Fibroblast of the aortic adventitia (primary cell): ENCODE data around the gene BIRC2. TPM values are rescaled to one million over a fixed set of nuclear protein-coding genes. Genes with fewer than 3 reads are reported as not detected.

ENCODE experiments used
- DNase-seq: peaks from one replicate; pipeline ENCODE4 v3.0.0-alpha.2; 2010; ENCODE audit warnings: low read depth
- H3K4me3 ChIP-seq: 2 replicates; pipeline ENCODE4 v1.5.1; 2011; ENCODE audit warnings: low read depth, mild to moderate bottlenecking, control low read depth, low read length, moderate library complexity
- small RNA-seq: library from RNA; depleted of rRNA; stranded (forward); fragments of <200 nt; gene quantifications from one replicate; pipeline ENCODE3, GENCODE V24; 2012
- total RNA-seq: library from RNA; depleted of rRNA; stranded (reverse); fragments of >200 nt; gene quantifications from 2 replicates; pipeline ENCODE4 v1.2.3, GENCODE V29; 2012; ENCODE audit warnings: low replicate concordance
- TF ChIP-seq, protein P1 (sequence below): IDR thresholded peaks from 2 replicates; pipeline ENCODE4 v1.5.1; 2011; ENCODE audit warnings: mild to moderate bottlenecking, low read length, control low read depth, inconsistent platforms; ENCODE audit not compliant: insufficient read depth

Gene BIRC2
- total RNA-seq, 1 donor: 68.7 TPM

DNA sequence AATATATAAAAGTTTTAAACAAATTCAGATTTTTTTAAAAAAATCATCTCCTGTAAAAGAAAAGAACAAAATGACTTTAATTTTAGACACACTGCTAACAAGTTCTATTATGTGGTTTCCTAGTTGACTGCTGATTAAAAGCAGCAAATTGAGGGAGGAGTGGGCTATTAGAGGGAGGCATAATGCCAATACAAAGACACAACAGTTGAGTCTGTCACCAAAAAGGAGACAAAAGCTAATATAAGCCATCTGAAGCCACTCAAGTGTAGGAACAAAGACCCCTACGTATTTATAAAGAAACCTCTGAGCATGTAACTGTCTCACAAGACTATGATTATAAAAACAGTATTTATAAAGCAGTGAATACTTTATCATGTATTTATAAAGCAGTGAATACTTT, 76.9 kb downstream of the BIRC2 start:
- TF ChIP-seq, protein P1, sequence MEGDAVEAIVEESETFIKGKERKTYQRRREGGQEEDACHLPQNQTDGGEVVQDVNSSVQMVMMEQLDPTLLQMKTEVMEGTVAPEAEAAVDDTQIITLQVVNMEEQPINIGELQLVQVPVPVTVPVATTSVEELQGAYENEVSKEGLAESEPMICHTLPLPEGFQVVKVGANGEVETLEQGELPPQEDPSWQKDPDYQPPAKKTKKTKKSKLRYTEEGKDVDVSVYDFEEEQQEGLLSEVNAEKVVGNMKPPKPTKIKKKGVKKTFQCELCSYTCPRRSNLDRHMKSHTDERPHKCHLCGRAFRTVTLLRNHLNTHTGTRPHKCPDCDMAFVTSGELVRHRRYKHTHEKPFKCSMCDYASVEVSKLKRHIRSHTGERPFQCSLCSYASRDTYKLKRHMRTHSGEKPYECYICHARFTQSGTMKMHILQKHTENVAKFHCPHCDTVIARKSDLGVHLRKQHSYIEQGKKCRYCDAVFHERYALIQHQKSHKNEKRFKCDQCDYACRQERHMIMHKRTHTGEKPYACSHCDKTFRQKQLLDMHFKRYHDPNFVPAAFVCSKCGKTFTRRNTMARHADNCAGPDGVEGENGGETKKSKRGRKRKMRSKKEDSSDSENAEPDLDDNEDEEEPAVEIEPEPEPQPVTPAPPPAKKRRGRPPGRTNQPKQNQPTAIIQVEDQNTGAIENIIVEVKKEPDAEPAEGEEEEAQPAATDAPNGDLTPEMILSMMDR: no peak
- no peak for DNase-seq
- no peak overlapping the region for H3K4me3 ChIP-seq

- no peak overlapping the region for H3K4me3 ChIP-seq
- TF ChIP-seq, protein P1: no peak
- no peak for DNase-seq
Measured at GRCh38 chr11:102426000-102426399, 79.0 kb downstream of the BIRC2 start.

DNA sequence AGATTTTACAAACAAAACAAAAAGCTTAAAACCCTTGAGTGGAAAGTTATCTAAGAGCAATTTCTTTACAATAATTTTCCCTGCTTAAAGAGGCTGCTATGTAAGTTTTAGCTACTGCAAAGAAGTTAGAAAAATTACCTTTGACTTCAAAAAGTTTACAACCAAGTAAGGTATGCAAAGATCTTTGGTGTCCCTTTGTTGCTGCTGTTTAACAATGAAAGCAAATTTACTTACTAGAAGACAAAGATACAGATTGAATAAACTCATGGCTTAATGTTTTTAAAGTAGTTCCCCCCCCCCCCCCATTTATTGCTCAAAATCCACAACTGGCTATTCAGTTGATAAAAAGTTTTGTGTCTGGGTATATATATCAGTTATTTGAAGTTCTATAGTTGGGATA, 79.6 kb downstream of the BIRC2 start:
- TF ChIP-seq, protein P1: no peak
- no peak overlapping the region for H3K4me3 ChIP-seq
- no peak for DNase-seq

DNA sequence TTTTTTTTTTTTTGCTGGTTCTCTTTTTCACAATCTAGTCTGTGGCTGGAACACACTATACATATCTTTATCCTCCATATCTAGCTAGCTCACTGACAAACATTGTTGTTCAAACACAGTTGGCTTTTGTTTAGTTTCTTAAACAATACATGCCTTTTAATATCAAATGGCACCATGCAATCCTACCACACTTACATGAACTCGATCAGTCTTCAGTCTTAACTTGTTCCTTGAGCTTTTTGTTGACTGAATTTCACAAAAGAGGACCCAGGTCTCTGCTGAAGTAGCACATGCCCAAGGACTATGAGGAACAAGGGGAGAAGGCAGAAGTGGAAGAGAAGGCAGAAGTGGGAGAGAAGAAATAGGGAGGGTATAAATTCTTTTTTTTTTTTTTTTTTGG, 80.1 kb downstream of the BIRC2 start:
- TF ChIP-seq, protein P1: no peak

More for the DNA sequence above, 80.1 kb downstream of the BIRC2 start:
- no peak for DNase-seq
- no peak overlapping the region for H3K4me3 ChIP-seq

Small RNAs within 50 kb of the gene (small RNA-seq; reads per million reads assigned to genes)
- not detected for gene AP000942.3
- not detected for gene AP000942.4
- gene RNU6-952P: not detected

Other genes with a start within 250 kb of the BIRC2 start
- gene YAP1, start 236.8 kb upstream of the BIRC2 start, total RNA-seq: 158 and 169 TPM in 2 replicates
- gene BIRC3, start 29.7 kb upstream of the BIRC2 start, total RNA-seq: 0.16 and 2.4 TPM in 2 replicates
- gene TMEM123, start 105.6 kb downstream of the BIRC2 start, total RNA-seq: 36.6 and 86.3 TPM in 2 replicates
- not detected in 2 replicates for gene MMP7, start 183.5 kb downstream of the BIRC2 start, total RNA-seq